Dermis microvascular lymphatic vessel endothelial cell (primary cell): Measurements from ENCODE around the gene CPAMD8. TPM values are rescaled to one million over a fixed set of nuclear protein-coding genes. Genes with fewer than 3 reads are reported as not detected.

ENCODE experiments used
- DNase-seq, 2 donors: peaks; one replicate each; pipeline versions ENCODE4 v3.0.0 to v3.0.0-alpha.2; 2010; ENCODE audit warnings: low read depth in 2 of 2
- total RNA-seq: library from RNA; depleted of rRNA; stranded (reverse); fragments of >200 nt; gene quantifications from 2 replicates; pipeline ENCODE4 v1.2.1, GENCODE V29; 2014

CPAMD8 gene
- total RNA-seq, 1 donor from 2014 or later = 1.5 TPM

- DNase-seq = no peak
Observed at GRCh38 chr19:16921766-16922591, 104.6 kb downstream of the CPAMD8 start.

- DNase-seq = no peak
Observed at GRCh38 chr19:16920816-16921529, 105.6 kb downstream of the CPAMD8 start.

- DNase-seq = no peak
Observed at GRCh38 chr19:16919496-16919895, 107.1 kb downstream of the CPAMD8 start.

GRCh38 chr19:16917401-16917800, 109.2 kb downstream of the CPAMD8 start:
- no peak for DNase-seq

GRCh38 chr19:16915734-16916133, 110.9 kb downstream of the CPAMD8 start:
- DNase-seq = no peak

- no peak for DNase-seq
Observed at GRCh38 chr19:16915135-16915534, 111.5 kb downstream of the CPAMD8 start.

GRCh38 chr19:16914421-16914820, 112.2 kb downstream of the CPAMD8 start:
- no peak for DNase-seq

- no peak for DNase-seq
Observed at GRCh38 chr19:16912780-16913179, 113.8 kb downstream of the CPAMD8 start.

- DNase-seq = no peak
Observed at GRCh38 chr19:16911046-16911445, 115.6 kb downstream of the CPAMD8 start.

- no peak for DNase-seq
Observed at GRCh38 chr19:16908759-16909158, 117.9 kb downstream of the CPAMD8 start.

- no peak for DNase-seq
Observed at GRCh38 chr19:16904599-16904998, 122.0 kb downstream of the CPAMD8 start.

- no peak for DNase-seq
Observed at GRCh38 chr19:16903347-16903746, 123.3 kb downstream of the CPAMD8 start.

GRCh38 chr19:16902545-16902944, 124.1 kb downstream of the CPAMD8 start:
- DNase-seq = no peak

GRCh38 chr19:16901491-16902175, 125.0 kb downstream of the CPAMD8 start:
- DNase-seq = no peak

- peak in 1 of 2 donors; percentile 65 for DNase-seq
Observed at GRCh38 chr19:16899566-16900075, 127.0 kb downstream of the CPAMD8 start.

- no peak for DNase-seq
Observed at GRCh38 chr19:16898361-16899015, 128.1 kb downstream of the CPAMD8 start.

- no peak for DNase-seq
Observed at GRCh38 chr19:16897856-16898161, 128.8 kb downstream of the CPAMD8 start.

- peak; percentile 95 to 99 for DNase-seq
Observed at GRCh38 chr19:16897029-16897855, 129.4 kb downstream of the CPAMD8 start.

- no peak for DNase-seq
Observed at GRCh38 chr19:16896146-16897028, 130.2 kb downstream of the CPAMD8 start.
